ENCODE measurements around the gene KLHL4.
"Not testable (repeated sequence)": the region's sequence is repeated elsewhere in the genome, so short reads cannot be mapped to it uniquely, and the experiment has no call there.

KLHL4 gene

GRCh38 chrX:87517571-87518141, at the start of gene KLHL4:
Gene KLHL4, plus strand, starts transcription at chrX:87517802. Its CDS starts 92 bp downstream, at chrX:87517894.
- DNase-seq: peak in 4 of 10 donors; percentile 18 to 62 (median 27)

GRCh38 chrX:87468941-87469340, 48.7 kb upstream of the KLHL4 start:
- intact Hi-C loops (cut with DNase I): no loop called here
- DNase-seq: no peak

More at GRCh38 chrX:87517571-87518141, at the start of gene KLHL4:
- intact Hi-C loops (cut with DNase I): no loop called here

GRCh38 chrX:87475793-87476192, 41.8 kb upstream of the KLHL4 start:
- intact Hi-C loops (cut with DNase I): no loop called here
- no peak for DNase-seq

GRCh38 chrX:87478703-87479102, 38.9 kb upstream of the KLHL4 start:
- peak in 1 of 10 donors; percentile 57 for DNase-seq
- intact Hi-C loops (cut with DNase I): not testable (repeated sequence)

GRCh38 chrX:87489071-87489470, 28.5 kb upstream of the KLHL4 start:
- intact Hi-C loops (cut with DNase I): no loop called here
- no peak for DNase-seq

GRCh38 chrX:87515836-87516235, 1.8 kb upstream of the KLHL4 start:
- no peak for DNase-seq
- intact Hi-C loops (cut with DNase I): no loop called here

GRCh38 chrX:87516717-87517121, 883 bp upstream of the KLHL4 start:
- no peak for DNase-seq
- intact Hi-C loops (cut with DNase I): no loop called here

GRCh38 chrX:87518504-87518903, 902 bp downstream of the KLHL4 start:
- no peak for DNase-seq
- intact Hi-C loops (cut with DNase I): no loop called here

GRCh38 chrX:87525771-87526229, 8.2 kb downstream of the KLHL4 start:
- intact Hi-C loops (cut with DNase I): no loop called here
- no peak for DNase-seq

GRCh38 chrX:87526281-87526680, 8.7 kb downstream of the KLHL4 start:
- DNase-seq: no peak
- intact Hi-C loops (cut with DNase I): no loop called here

- intact Hi-C loops (cut with DNase I): no loop called here
- DNase-seq: peak in 1 of 10 donors; percentile 8
Measured at GRCh38 chrX:87528487-87528886, 10.9 kb downstream of the KLHL4 start.

- intact Hi-C loops (cut with DNase I): no loop called here
- no peak for DNase-seq
Measured at GRCh38 chrX:87571964-87572363, 54.4 kb downstream of the KLHL4 start.

GRCh38 chrX:87572901-87573300, 55.3 kb downstream of the KLHL4 start:
- DNase-seq: no peak
- intact Hi-C loops (cut with DNase I): no loop called here

GRCh38 chrX:87578978-87579377, 61.4 kb downstream of the KLHL4 start:
- DNase-seq: no peak
- intact Hi-C loops (cut with DNase I): loop anchor here (5.0 kb wide), 1 partner anchor 88 kb away; no protein-coding TSS in a partner anchor

- no peak for DNase-seq
- intact Hi-C loops (cut with DNase I): no loop called here
Measured at GRCh38 chrX:87580862-87581261, 63.3 kb downstream of the KLHL4 start.

GRCh38 chrX:87582453-87582852, 64.9 kb downstream of the KLHL4 start:
- no peak for DNase-seq
- intact Hi-C loops (cut with DNase I): no loop called here

GRCh38 chrX:87583679-87584078, 66.1 kb downstream of the KLHL4 start:
- no peak for DNase-seq
- intact Hi-C loops (cut with DNase I): no loop called here

- no peak for DNase-seq
- intact Hi-C loops (cut with DNase I): no loop called here
Measured at GRCh38 chrX:87616371-87616770, 98.8 kb downstream of the KLHL4 start.

GRCh38 chrX:87621697-87622096, 104.1 kb downstream of the KLHL4 start:
- peak in 6 of 10 donors; percentile 2 to 90 (median 8) for DNase-seq

GRCh38 chrX:87626996-87627395, 109.4 kb downstream of the KLHL4 start:
- DNase-seq: no peak
- intact Hi-C loops (cut with DNase I): no loop called here

More at GRCh38 chrX:87621697-87622096, 104.1 kb downstream of the KLHL4 start:
- intact Hi-C loops (cut with DNase I): no loop called here

GRCh38 chrX:87634361-87634760, 116.8 kb downstream of the KLHL4 start:
- intact Hi-C loops (cut with DNase I): no loop called here
- no peak for DNase-seq

- intact Hi-C loops (cut with DNase I): no loop called here
- DNase-seq: no peak
Measured at GRCh38 chrX:87636533-87636932, 118.9 kb downstream of the KLHL4 start.

- DNase-seq; intact Hi-C loops (cut with DNase I): not testable (repeated sequence)
Measured at GRCh38 chrX:87641439-87641838, 123.8 kb downstream of the KLHL4 start.
